ENCODE results near the gene SPRR5.

Gene SPRR5

DNA sequence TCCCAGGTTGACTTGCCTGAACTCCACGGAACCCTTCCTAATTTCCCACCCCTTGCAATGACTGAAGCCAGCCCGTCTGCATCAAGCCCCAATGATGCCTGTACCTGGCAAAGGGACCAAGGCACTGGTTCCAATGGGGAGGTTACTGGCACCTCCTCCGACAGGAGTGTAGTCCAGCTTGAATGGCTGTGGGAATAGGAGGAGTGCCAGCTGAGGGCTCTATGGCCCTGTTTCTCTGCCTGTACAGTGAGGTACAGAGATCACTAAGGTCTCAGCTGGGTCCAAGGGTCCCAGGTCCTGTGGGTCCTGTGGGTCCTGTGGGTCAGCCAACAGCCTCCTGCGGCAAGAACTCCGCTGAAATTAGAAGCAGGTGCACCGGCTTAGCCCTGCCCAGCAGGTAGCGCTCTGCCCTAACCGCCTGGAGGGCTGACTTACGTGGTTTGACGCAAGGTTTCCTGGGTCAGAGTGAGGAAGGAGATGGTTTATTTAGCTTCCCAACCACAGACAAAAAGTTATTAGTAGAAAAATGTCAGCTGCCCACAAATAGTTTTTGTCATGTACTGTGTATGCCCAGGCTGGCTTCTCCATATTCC, 13.5 kb downstream of the SPRR5 start:
- no peaks in the 10 kb centered on the region for H3K27me3 Mint-ChIP-seq (ENCODE audit: low read depth)

GRCh38 chr1:152961226-152961891, 14.4 kb downstream of the SPRR5 start:
- Mint-ChIP-seq H3K4me3 (no peak overlapping the region), H3K27ac (no peak overlapping the region), H3K27me3 (ENCODE audit: low read depth) (no peaks in the 10 kb centered on the region), H3K9me3 (no peaks in the 10 kb centered on the region), H3K36me3 (ENCODE audit: low read depth) (no peaks in the 10 kb centered on the region), H3K4me1 (ENCODE audit: low read depth) (peaks cover 2% of the 10 kb centered on the region)
- DNase-seq (ENCODE audit: low spot score): no peak

More for the DNA sequence above, 13.5 kb downstream of the SPRR5 start:
- H3K4me1 Mint-ChIP-seq (ENCODE audit: low read depth): no peaks in the 10 kb centered on the region
- no peak for DNase-seq (ENCODE audit: low spot score)
- H3K27ac Mint-ChIP-seq: no peak overlapping the region
- H3K4me3 Mint-ChIP-seq: no peak overlapping the region
- H3K36me3 Mint-ChIP-seq (ENCODE audit: low read depth): no peaks in the 10 kb centered on the region
- no peaks in the 10 kb centered on the region for H3K9me3 Mint-ChIP-seq

DNA sequence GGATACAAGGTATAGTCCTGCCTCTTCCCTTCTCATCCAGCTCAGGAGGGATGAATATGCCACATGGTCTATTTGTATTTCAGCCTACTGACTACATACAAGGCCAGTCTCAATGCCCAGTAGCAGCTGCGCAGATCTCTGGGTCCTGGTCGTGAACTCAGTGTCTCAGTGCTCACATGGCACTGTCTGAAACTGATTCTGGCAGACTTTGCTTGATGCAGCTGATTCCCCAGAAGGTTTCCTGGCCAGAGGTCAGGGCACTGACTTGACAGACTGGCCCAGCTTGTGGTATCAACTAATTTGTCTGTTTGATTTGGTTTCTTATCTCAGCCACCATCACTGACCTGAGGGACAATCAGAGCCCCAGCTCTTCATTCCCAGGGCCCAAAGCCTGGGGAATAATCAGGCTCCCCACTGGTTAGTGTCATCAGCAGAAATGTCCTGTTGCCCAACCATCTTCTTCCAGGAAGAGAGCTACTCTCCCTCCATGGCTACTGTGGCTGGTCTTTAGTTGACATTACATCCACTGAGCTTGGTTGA, 15.9 kb downstream of the SPRR5 start:
- Mint-ChIP-seq H3K9me3 (no peaks in the 10 kb centered on the region), H3K27ac (no peak overlapping the region), H3K4me3 (no peak overlapping the region), H3K36me3 (ENCODE audit: low read depth) (no peaks in the 10 kb centered on the region), H3K4me1 (ENCODE audit: low read depth) (peaks cover 9% of the 10 kb centered on the region), H3K27me3 (ENCODE audit: low read depth) (no peaks in the 10 kb centered on the region)
- DNase-seq (ENCODE audit: low spot score): no peak

DNA sequence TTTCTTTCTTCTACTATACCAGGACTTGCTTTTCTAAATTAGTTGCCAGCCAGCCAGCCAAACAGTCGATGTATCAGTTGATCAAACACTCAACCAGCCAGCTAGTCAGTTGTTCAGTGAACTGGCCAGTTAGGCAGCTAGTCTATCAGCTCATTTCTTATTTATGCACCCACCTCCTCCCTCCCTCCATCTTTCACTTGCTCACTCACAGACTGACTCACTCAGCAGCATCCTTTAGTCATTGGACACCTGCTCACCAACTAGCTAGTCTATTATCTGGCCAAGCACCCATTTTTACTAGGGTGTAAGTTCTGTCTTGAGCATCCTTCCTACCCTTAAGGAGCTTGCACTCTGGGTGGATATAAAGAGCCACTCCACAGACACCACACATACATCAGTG, 17.5 kb downstream of the SPRR5 start:
- Mint-ChIP-seq H3K27ac (no peak overlapping the region), H3K36me3 (ENCODE audit: low read depth) (no peaks in the 10 kb centered on the region), H3K4me3 (no peak overlapping the region), H3K9me3 (no peaks in the 10 kb centered on the region), H3K4me1 (ENCODE audit: low read depth) (peaks cover 9% of the 10 kb centered on the region), H3K27me3 (ENCODE audit: low read depth) (no peaks in the 10 kb centered on the region)
- no peak for DNase-seq (ENCODE audit: low spot score)

- Mint-ChIP-seq H3K9me3 (no peaks in the 10 kb centered on the region), H3K27ac (no peak overlapping the region), H3K36me3 (ENCODE audit: low read depth) (no peaks in the 10 kb centered on the region), H3K27me3 (ENCODE audit: low read depth) (no peaks in the 10 kb centered on the region), H3K4me3 (no peak overlapping the region), H3K4me1 (ENCODE audit: low read depth) (peaks cover 9% of the 10 kb centered on the region)
- DNase-seq (ENCODE audit: low spot score): no peak
Observed at GRCh38 chr1:152965853-152966252, 18.8 kb downstream of the SPRR5 start.

DNA sequence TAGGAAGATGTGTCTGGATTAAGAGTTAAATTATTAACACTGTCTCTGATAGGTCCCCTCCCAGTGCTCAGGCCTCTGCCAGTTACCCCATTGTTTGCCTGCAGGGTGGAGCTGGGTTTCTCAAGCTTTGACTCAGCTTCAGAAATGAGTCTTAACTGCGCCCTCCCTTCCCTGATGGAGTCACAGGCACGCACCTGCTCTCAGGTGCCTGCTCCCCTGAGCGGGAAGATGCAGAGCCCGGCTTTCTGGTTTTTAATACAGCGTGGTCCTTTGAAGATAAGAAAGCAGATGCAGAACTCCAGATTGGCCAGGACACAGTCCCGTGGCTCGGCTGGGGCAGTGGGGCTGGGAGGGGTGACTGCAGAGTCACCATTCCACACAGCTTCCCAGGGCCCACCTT, 20.2 kb downstream of the SPRR5 start:
- H3K4me1 Mint-ChIP-seq (ENCODE audit: low read depth): peaks cover 9% of the 10 kb centered on the region
- H3K27ac Mint-ChIP-seq: no peak overlapping the region
- no peaks in the 10 kb centered on the region for H3K9me3 Mint-ChIP-seq
- H3K27me3 Mint-ChIP-seq (ENCODE audit: low read depth): peaks cover 2% of the 10 kb centered on the region
- no peak for DNase-seq (ENCODE audit: low spot score)
- no peak overlapping the region for H3K4me3 Mint-ChIP-seq
- no peaks in the 10 kb centered on the region for H3K36me3 Mint-ChIP-seq (ENCODE audit: low read depth)

- DNase-seq (ENCODE audit: low spot score): no peak
- Mint-ChIP-seq H3K4me3 (no peak overlapping the region), H3K36me3 (ENCODE audit: low read depth) (no peaks in the 10 kb centered on the region), H3K27ac (no peak overlapping the region), H3K4me1 (ENCODE audit: low read depth) (peaks cover 9% of the 10 kb centered on the region), H3K9me3 (no peaks in the 10 kb centered on the region), H3K27me3 (ENCODE audit: low read depth) (peaks cover 2% of the 10 kb centered on the region)
Observed at GRCh38 chr1:152968248-152968647, 21.2 kb downstream of the SPRR5 start.

- Mint-ChIP-seq H3K4me3 (no peak overlapping the region), H3K9me3 (no peaks in the 10 kb centered on the region), H3K36me3 (ENCODE audit: low read depth) (no peaks in the 10 kb centered on the region), H3K4me1 (ENCODE audit: low read depth) (peaks cover 9% of the 10 kb centered on the region), H3K27ac (no peak overlapping the region), H3K27me3 (ENCODE audit: low read depth) (peaks cover 2% of the 10 kb centered on the region)
- DNase-seq (ENCODE audit: low spot score): no peak
Observed at GRCh38 chr1:152969036-152969435, 22.0 kb downstream of the SPRR5 start.

DNA sequence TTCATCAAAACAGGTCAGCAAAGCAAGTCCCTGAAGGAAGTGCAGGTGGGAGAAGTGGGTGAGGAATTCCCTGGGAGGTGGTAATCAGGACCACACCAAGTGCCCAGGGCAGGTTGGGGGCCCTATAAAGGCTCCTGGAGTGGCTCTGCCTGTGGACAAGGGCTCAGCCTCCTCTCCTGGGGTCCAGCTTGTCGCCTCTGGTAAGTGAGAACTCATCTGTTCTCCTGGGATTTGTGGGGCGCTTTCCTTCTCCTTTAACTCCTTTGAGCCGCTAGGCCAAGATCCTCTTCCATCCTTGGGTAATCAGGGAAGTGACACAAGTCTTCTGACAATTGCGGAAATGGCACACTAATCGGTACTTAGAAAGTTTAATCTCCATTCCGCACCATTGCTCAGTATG, 23.5 kb downstream of the SPRR5 start, which contains the start of gene SPRR4:
SPRR4 (plus strand) TSS at position 154 of the 400 bp plus-strand sequence. CDS start 1,243 bp downstream, outside the sequence.
- no peak for DNase-seq (ENCODE audit: low spot score)
- no peak within 1 kb of the TSS for H3K4me3 Mint-ChIP-seq
- H3K27ac Mint-ChIP-seq: no peak within 1 kb of the TSS

GRCh38 chr1:152972196-152972886, 25.3 kb downstream of the SPRR5 start:
- Mint-ChIP-seq H3K4me3 (no peak overlapping the region), H3K27ac (no peak overlapping the region), H3K36me3 (ENCODE audit: low read depth) (no peaks in the 10 kb centered on the region), H3K4me1 (ENCODE audit: low read depth) (peaks cover 1% of the 10 kb centered on the region), H3K9me3 (no peaks in the 10 kb centered on the region), H3K27me3 (ENCODE audit: low read depth) (peaks cover 7% of the 10 kb centered on the region)
- DNase-seq (ENCODE audit: low spot score): no peak

More for the DNA sequence above, 23.5 kb downstream of the SPRR5 start, which contains the start of gene SPRR4:
- Mint-ChIP-seq H3K27me3 (ENCODE audit: low read depth) (peaks cover 6% of the 10 kb centered on the region), H3K36me3 (ENCODE audit: low read depth) (no peaks in the 10 kb centered on the region), H3K4me1 (ENCODE audit: low read depth) (peaks cover 9% of the 10 kb centered on the region), H3K9me3 (no peaks in the 10 kb centered on the region)

DNA sequence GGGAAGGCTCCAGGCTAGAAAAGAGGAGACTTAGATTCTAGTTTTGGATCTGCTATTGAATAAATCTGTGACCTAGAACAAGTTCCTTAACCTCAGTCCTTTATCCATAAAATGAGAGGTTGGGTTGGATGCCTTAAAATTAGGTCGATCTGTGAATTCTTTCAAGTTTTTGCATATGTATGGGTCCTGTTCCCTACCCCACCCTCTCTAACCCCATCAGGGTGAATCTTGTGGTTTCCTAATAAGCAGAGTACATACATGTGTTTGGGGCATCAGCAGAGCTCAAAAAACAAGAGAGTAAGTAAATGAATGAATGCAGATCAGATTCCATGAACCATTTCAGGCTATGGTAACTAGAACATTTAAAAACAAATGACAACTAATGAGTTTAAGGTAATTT, 29.7 kb downstream of the SPRR5 start:
- Mint-ChIP-seq H3K27me3 (ENCODE audit: low read depth) (peaks cover 10% of the 10 kb centered on the region), H3K36me3 (ENCODE audit: low read depth) (no peaks in the 10 kb centered on the region), H3K27ac (no peak overlapping the region), H3K4me1 (ENCODE audit: low read depth) (no peaks in the 10 kb centered on the region), H3K4me3 (no peak overlapping the region), H3K9me3 (no peaks in the 10 kb centered on the region)
- no peak for DNase-seq (ENCODE audit: low spot score)

DNA sequence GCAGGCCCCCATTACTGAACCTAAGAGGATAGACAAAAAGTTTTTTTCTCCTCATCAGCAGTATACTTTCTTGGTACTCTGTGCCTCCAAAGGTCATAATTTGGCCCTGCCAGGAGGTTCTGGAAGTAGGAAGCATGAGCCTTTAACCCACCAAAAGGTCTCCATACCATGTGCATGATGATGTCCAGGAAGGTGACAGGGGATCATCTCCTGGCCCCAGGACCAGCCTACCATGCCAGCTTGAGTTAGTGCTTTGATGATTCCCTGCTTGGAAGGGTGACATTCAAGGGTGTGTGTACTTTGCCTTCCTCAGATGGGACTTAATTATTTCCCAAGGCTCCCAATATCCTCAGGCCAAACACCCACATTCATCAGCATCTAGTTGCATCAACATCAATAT, 30.6 kb downstream of the SPRR5 start:
- Mint-ChIP-seq H3K4me1 (ENCODE audit: low read depth) (no peaks in the 10 kb centered on the region), H3K27me3 (ENCODE audit: low read depth) (peaks cover 8% of the 10 kb centered on the region), H3K27ac (no peak overlapping the region), H3K4me3 (no peak overlapping the region), H3K9me3 (no peaks in the 10 kb centered on the region), H3K36me3 (ENCODE audit: low read depth) (no peaks in the 10 kb centered on the region)
- no peak for DNase-seq (ENCODE audit: low spot score)

DNA sequence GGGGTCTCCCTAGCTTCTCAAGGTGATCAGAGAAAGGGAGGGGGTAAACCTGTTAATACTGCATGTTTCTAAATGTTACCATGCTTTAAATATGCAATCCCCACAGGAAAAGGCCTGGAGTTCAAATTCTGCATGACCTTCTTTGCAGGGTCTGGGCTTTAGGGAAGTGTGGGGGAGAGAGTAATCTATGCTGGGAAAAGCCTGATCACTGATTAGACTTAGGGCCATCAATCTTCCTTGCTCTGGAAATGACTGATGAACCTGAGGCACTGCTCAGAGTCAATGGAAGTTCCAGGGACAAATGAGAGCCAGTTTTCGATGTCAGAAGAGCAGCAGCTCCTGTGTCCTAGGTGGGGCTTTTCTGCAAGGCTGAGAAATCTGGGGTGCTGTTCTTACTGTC, 33.7 kb downstream of the SPRR5 start:
- H3K27me3 Mint-ChIP-seq (ENCODE audit: low read depth): peaks cover 5% of the 10 kb centered on the region
- H3K9me3 Mint-ChIP-seq: no peaks in the 10 kb centered on the region
- no peak for DNase-seq (ENCODE audit: low spot score)
- no peaks in the 10 kb centered on the region for H3K36me3 Mint-ChIP-seq (ENCODE audit: low read depth)
- H3K4me1 Mint-ChIP-seq (ENCODE audit: low read depth): no peaks in the 10 kb centered on the region
- H3K27ac Mint-ChIP-seq: no peak overlapping the region
- H3K4me3 Mint-ChIP-seq: no peak overlapping the region

DNA sequence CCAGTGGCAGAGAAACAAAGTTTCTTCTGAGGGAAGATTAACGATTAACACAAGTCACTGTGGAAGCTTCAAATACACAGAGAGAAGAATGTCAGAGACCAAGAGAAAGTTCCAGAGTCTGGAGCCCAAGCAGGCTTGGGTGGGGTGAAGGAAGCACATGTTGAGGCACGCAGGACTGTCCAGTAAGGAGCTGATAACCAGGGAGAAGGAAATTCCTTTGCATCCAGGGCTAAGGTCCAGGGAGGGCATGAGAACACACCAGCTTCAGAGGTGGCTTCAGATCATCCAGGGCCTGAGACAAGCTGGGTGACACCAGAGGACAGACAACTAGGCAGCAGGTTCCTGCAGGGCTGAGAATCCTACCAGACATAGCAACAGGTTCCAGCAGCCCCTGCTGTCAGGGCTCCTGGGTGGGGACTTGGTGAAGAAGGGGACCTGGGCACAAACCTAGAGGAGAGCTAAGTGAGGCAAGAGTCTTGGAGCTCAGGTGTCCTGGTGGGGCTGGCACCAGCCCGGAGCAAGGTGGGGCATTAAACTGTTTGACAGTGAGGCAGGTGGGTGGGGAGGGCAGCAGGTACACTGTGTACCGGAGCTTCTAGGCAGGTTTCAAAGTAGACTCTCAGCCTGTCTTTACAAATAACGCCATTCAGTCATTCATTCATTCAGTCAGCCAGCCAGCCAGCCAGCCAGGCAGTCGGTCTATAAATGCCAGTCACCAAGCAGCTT, 34.3 kb downstream of the SPRR5 start:
- DNase-seq (ENCODE audit: low spot score): no peak
- H3K36me3 Mint-ChIP-seq (ENCODE audit: low read depth): no peaks in the 10 kb centered on the region
- H3K4me3 Mint-ChIP-seq: no peak overlapping the region
- H3K4me1 Mint-ChIP-seq (ENCODE audit: low read depth): no peaks in the 10 kb centered on the region
- peaks cover 7% of the 10 kb centered on the region for H3K27me3 Mint-ChIP-seq (ENCODE audit: low read depth)
- H3K9me3 Mint-ChIP-seq: no peaks in the 10 kb centered on the region
- no peak overlapping the region for H3K27ac Mint-ChIP-seq

Data from T-helper 2 cell treated with Interferon-gamma antibody and Interleukin-4, amounts not matched to agents 5 μg/mL and 100 μg/mL, for 36 hours (primary cell).